Measurements from ENCODE around the gene KCNC2. TPM values are rescaled to one million over a fixed set of nuclear protein-coding genes. Genes with fewer than 3 reads are reported as not detected.

The KCNC2 gene
- total RNA-seq, 1 experiment from 2014 or later = not detected

- ChIA-PET POLR2A (ENCODE audit: unreplicated experiment) (no interaction called here), CTCF (no interaction called here)
- no peak overlapping the region for H3K4me3 ChIP-seq
- H3K79me2 ChIP-seq (ENCODE audit: low read depth) = no peaks in the 10 kb centered on the region
- no peak for TF ChIP-seq EZH2 (IDR thresholded peaks at IDR 0.05; ENCODE audit: low read depth)
- TF ChIP-seq, protein P1, sequence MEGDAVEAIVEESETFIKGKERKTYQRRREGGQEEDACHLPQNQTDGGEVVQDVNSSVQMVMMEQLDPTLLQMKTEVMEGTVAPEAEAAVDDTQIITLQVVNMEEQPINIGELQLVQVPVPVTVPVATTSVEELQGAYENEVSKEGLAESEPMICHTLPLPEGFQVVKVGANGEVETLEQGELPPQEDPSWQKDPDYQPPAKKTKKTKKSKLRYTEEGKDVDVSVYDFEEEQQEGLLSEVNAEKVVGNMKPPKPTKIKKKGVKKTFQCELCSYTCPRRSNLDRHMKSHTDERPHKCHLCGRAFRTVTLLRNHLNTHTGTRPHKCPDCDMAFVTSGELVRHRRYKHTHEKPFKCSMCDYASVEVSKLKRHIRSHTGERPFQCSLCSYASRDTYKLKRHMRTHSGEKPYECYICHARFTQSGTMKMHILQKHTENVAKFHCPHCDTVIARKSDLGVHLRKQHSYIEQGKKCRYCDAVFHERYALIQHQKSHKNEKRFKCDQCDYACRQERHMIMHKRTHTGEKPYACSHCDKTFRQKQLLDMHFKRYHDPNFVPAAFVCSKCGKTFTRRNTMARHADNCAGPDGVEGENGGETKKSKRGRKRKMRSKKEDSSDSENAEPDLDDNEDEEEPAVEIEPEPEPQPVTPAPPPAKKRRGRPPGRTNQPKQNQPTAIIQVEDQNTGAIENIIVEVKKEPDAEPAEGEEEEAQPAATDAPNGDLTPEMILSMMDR (conservative IDR thresholded peaks at IDR 0.05) = no peak
- no peak overlapping the region for H3K4me2 ChIP-seq
- no peaks in the 10 kb centered on the region for H3K9me2 ChIP-seq (ENCODE audit: insufficient read depth)
- no peaks in the 10 kb centered on the region; the same call in 1 of the 2 replicates for H3K9me3 ChIP-seq (ENCODE audit: insufficient read depth, low read depth)
- H2AFZ ChIP-seq = 0 out of 2 replicates have a peak overlapping the region, but pooled peaks have one; percentile 37
- intact Hi-C loops (cut with micrococcal nuclease; ENCODE audit: unreplicated experiment) = no loop called here
- BruUV-seq (replicated peaks) = no TSS peak
- H3K27me3 ChIP-seq (ENCODE audit: insufficient read depth, low read depth) = no peaks in the 10 kb centered on the region
- H3K36me3 ChIP-seq (ENCODE audit: low read depth) = no peaks in the 10 kb centered on the region
- H3K4me1 ChIP-seq (replicated peaks; ENCODE audit: insufficient read depth) = no peaks in the 10 kb centered on the region
- H4K20me1 ChIP-seq (ENCODE audit: insufficient read depth) = no peaks in the 10 kb centered on the region
- H3K27ac ChIP-seq = no peak overlapping the region
- no peak for DNase-seq
- H3F3A ChIP-seq (ENCODE audit: insufficient read depth, low read depth) = no peaks in the 10 kb centered on the region
Observed at GRCh38 chr12:75116646-75117198, 92.9 kb downstream of the KCNC2 start.

GRCh38 chr12:75115748-75116147 lies 93.9 kb downstream of the KCNC2 start:
- no peaks in the 10 kb centered on the region for H3K9me2 ChIP-seq (ENCODE audit: insufficient read depth)
- no TSS peak for BruUV-seq (replicated peaks)
- no peaks in the 10 kb centered on the region for H3K9me3 ChIP-seq (ENCODE audit: insufficient read depth, low read depth)
- no peaks in the 10 kb centered on the region for H4K20me1 ChIP-seq (ENCODE audit: insufficient read depth)
- POLR2A ChIA-PET (ENCODE audit: unreplicated experiment) = no interaction called here
- DNase-seq = no peak
- no peak overlapping the region for H3K27ac ChIP-seq
- H3K4me2 ChIP-seq = no peak overlapping the region
- H3K4me1 ChIP-seq (replicated peaks; ENCODE audit: insufficient read depth) = no peaks in the 10 kb centered on the region
- no peak overlapping the region for H2AFZ ChIP-seq
- TF ChIP-seq, protein P1 (conservative IDR thresholded peaks at IDR 0.05) = no peak
- no peak for TF ChIP-seq EZH2 (IDR thresholded peaks at IDR 0.05; ENCODE audit: low read depth)
- H3K36me3 ChIP-seq (ENCODE audit: low read depth) = no peaks in the 10 kb centered on the region
- H3K4me3 ChIP-seq = no peak overlapping the region
- H3K79me2 ChIP-seq (ENCODE audit: low read depth) = no peaks in the 10 kb centered on the region
- CTCF ChIA-PET = no interaction called here
- no peaks in the 10 kb centered on the region for H3F3A ChIP-seq (ENCODE audit: insufficient read depth, low read depth)
- intact Hi-C loops (cut with micrococcal nuclease; ENCODE audit: unreplicated experiment) = no loop called here
- no peaks in the 10 kb centered on the region for H3K27me3 ChIP-seq (ENCODE audit: insufficient read depth, low read depth)

DNA sequence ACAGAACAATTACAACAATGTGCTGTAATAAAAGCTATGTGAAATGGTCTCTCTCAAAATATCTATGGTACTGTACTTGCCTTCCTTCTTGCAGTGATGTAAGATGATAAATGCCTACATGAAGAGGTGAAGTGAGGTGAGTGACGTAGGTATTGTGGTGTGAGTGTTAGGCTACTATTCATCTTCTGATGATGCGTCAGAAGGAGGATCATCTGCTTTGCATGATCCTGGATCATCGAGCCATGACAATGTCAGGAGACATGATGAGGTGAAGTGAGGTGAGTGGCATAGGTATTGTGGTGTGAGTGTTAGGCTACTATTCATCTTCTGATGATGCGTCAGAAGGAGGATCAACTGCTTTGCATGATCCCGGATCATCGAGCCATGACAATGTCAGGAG lies 105.8 kb downstream of the KCNC2 start:
- no TSS peak for BruUV-seq (replicated peaks)

More for the DNA sequence above, 105.8 kb downstream of the KCNC2 start:
- no peaks in the 10 kb centered on the region for H3K27me3 ChIP-seq (ENCODE audit: insufficient read depth, low read depth)
- intact Hi-C loops (cut with micrococcal nuclease; ENCODE audit: unreplicated experiment) = no loop called here
- H3K79me2 ChIP-seq (ENCODE audit: low read depth) = no peaks in the 10 kb centered on the region
- no peaks in the 10 kb centered on the region for H3K36me3 ChIP-seq (ENCODE audit: low read depth)
- DNase-seq = no peak
- ChIA-PET CTCF (no interaction called here), POLR2A (ENCODE audit: unreplicated experiment) (no interaction called here)
- no peaks in the 10 kb centered on the region for H3K9me2 ChIP-seq (ENCODE audit: insufficient read depth)
- H3K4me1 ChIP-seq (replicated peaks; ENCODE audit: insufficient read depth) = no peaks in the 10 kb centered on the region
- no peak overlapping the region for H3K4me2 ChIP-seq
- no peaks in the 10 kb centered on the region for H3K9me3 ChIP-seq (ENCODE audit: insufficient read depth, low read depth)
- no peak overlapping the region for H2AFZ ChIP-seq
- H3F3A ChIP-seq (ENCODE audit: insufficient read depth, low read depth) = no peaks in the 10 kb centered on the region
- TF ChIP-seq, protein P1 (conservative IDR thresholded peaks at IDR 0.05) = no peak
- TF ChIP-seq EZH2 (IDR thresholded peaks at IDR 0.05; ENCODE audit: low read depth) = no peak
- no peak overlapping the region for H3K4me3 ChIP-seq
- H3K27ac ChIP-seq = no peak overlapping the region
- no peaks in the 10 kb centered on the region for H4K20me1 ChIP-seq (ENCODE audit: insufficient read depth)
